WTC11 (cell line): ENCODE results near the gene INS.

Experiments used
- GABPB1 ChIP-seq: sonication (generic); formaldehyde crosslinking; IDR thresholded peaks from 2 replicates; pipeline ENCODE4 v1.8.1; 2023; ENCODE audit warnings: mild to moderate bottlenecking, missing genetic modification reagents
- TF ChIP-seq, protein P1 (sequence below): fragments of 200-600 bp; IDR thresholded peaks from 2 replicates; pipeline ENCODE4 v1.8.0; 2022; ENCODE audit warnings: antibody characterized with exemption

DNA sequence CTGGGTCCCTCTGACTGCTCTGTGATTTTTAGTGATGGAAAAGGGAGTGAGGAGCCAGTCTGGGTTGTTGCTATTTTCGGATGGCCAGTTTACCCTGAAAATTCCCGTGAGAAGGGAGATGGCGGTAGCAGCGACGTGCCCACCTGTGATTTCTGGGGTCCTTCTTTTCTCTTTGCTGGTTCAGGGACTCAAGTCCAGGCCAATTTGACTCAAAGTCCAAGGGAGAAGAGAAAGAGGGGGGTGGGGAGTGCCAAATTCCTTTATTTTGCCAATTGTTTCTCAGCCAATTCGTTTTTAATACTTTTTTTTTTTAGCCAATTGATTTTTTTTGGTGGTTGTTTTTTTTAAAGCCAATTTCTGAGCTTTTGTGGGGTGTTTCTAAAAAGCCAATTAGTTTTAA, 28.8 kb downstream of the INS start:
- TF ChIP-seq, protein P1, sequence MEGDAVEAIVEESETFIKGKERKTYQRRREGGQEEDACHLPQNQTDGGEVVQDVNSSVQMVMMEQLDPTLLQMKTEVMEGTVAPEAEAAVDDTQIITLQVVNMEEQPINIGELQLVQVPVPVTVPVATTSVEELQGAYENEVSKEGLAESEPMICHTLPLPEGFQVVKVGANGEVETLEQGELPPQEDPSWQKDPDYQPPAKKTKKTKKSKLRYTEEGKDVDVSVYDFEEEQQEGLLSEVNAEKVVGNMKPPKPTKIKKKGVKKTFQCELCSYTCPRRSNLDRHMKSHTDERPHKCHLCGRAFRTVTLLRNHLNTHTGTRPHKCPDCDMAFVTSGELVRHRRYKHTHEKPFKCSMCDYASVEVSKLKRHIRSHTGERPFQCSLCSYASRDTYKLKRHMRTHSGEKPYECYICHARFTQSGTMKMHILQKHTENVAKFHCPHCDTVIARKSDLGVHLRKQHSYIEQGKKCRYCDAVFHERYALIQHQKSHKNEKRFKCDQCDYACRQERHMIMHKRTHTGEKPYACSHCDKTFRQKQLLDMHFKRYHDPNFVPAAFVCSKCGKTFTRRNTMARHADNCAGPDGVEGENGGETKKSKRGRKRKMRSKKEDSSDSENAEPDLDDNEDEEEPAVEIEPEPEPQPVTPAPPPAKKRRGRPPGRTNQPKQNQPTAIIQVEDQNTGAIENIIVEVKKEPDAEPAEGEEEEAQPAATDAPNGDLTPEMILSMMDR: no peak
- no peak for TF ChIP-seq GABPB1 (CRISPR knock-in tag)
